ENCODE results near the gene CARMIL1.
"Not testable (repeated sequence)": the region's sequence is repeated elsewhere in the genome, so short reads cannot be mapped to it uniquely, and the experiment has no call there.

The CARMIL1 gene

DNA sequence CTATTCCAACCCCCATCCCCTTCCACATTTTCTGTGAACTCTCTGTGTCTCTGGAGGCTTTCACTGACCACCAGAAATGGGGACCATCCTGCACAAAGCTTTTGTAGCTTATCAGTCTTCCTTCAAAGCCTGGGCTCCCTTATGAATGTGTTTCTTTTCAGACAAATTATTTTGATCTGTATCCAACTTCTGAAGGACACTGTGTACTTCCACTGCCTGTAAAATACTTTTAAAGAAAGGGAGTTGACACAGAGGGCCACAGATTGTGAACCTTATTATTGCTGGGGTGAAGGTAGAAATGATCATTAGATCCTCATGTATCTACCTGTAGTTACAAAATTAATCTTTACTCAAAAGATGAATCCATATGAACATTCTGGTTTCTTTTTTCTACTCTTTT is 135.6 kb downstream of the CARMIL1 start:
- DNase-seq, result no peak

- no peak for DNase-seq
These were observed 136.1 kb downstream of the CARMIL1 start for GRCh38 chr6:25415274-25415673.

GRCh38 chr6:25415701-25416100 is 136.5 kb downstream of the CARMIL1 start:
- DNase-seq, result no peak

- no peak for DNase-seq
These were observed 138.0 kb downstream of the CARMIL1 start for GRCh38 chr6:25417046-25417605.

DNA sequence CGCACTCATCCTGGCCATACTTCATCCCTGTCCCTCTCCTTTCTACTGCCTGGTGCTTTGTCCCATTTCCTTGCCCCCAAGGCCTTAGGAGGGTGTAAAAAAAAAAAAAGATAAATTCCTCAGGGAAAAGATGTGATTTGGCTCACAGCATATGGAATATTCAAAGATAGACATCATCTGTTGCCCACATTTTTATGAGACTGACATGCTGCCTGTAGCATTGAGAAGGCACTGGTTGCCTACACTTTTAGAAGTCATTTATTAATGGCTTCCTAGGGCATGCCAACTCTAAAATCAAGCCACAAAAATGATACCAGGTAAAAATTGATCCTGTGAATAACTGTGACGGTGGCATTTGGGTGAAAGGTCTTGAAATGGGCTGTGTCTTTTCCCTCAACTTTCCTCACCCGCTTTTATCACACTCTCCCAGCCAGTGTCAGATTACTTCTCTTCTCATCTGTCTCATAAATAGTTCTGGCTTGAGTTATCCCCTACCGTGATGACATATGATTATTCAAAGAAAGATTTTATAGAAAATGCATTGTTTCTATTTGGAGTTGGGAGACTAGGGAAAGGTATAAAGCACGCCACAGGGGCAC is 139.4 kb downstream of the CARMIL1 start:
- DNase-seq, result no peak

DNA sequence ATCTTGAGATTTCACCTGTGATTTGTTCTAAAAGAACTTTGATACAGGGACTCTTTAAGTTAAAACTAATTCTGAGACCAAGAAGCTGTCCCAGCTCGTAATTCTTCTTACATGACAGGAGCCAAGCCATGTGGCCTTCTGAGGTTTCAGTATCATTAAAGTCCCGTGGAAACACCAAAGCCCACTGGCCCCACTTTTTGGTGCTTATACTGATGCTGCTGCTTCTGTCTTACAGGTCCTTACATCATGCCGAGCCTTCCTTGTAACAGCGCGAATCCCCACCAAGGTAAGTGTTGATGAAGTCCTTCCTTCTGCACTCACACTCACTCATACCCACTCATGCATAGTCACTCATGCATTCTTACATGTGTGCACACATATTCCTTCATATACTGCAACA is 140.7 kb downstream of the CARMIL1 start:
- no peak for DNase-seq

GRCh38 chr6:25423358-25423757 is 144.2 kb downstream of the CARMIL1 start:
- DNase-seq, result no peak

GRCh38 chr6:25424303-25424702 is 145.1 kb downstream of the CARMIL1 start:
- DNase-seq, result no peak

GRCh38 chr6:25427549-25427948 is 148.4 kb downstream of the CARMIL1 start:
- DNase-seq, result no peak

GRCh38 chr6:25428758-25429317 is 149.7 kb downstream of the CARMIL1 start:
- DNase-seq, result no peak

DNA sequence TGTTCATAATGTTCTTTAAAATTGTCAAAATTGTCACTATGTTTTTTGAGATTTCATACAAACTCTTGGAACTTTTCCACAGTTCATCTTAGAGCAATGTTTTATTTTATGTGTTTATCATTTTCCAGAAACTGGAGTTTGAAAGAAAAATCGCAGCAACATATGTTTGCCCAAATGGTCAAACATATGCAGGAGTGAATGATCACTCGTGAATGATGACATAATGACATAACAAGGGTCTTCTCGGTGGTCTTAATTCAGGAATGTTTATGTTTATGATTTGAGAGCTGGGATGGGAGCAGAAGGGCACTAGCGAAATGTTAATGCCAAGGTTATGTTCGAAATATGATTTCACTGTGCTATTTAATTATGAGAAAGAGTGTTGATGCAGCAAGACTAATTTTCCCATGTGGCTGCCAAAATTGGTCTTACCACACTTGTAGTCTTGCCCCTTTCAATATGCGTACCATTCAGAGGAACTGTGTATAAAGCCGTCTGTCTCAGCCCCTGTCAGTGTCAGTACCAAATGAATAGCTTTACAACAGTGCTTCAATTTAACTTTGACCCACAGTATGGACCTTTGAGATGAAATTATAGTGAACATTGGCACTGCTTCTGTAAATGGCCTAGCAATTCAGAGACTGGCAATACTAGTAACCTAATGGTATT is 152.3 kb downstream of the CARMIL1 start:
- no peak for DNase-seq

GRCh38 chr6:25431975-25432307 is 152.8 kb downstream of the CARMIL1 start:
- no peak for DNase-seq

DNA sequence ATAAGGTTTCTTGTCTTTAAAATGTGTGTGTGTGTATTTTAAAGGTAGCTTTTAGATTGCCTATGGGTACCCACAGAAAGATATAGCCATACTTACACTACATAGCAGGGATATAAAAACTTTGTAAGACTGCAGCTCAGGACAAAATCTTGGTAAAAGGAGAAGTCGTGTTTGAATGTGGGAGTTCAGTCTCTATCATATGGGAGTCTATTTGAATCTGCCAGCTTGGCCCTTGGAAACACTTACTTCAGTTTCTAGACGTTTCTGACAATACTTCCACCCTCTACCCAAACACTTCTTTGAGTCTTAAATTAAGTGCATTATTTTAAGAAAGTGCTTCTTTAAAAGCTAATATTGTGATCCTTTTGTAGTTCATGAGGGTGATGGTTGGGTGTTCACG is 155.7 kb downstream of the CARMIL1 start:
- DNase-seq, result no peak

DNA sequence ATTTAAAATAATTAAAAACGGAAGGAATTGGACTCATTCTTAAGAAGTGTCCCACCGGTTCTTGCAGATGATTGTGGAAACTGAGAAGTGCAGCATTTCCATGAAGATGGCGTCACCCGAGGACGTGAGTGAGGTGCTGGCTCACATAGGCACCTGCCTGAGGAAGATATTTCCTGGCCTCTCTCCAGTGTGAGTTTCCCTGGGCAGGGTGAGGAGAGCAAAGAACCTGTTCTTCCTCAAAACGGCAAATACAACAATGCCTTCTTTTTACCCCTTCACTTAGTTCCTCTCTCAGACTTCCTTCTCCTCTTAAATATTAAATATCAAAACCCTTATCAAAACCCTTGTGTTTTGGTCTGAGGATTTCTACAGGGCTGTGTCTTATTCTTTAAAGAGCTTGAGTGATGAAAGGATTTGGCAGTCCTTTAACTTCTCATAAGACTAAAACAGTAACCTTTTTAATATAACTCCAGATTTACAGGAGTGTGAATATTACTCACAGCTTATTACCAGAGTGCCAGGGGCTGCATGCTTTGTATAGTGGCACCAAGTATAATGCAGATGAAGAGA is 156.3 kb downstream of the CARMIL1 start:
- DNase-seq, result no peak

GRCh38 chr6:25436760-25437159 is 157.6 kb downstream of the CARMIL1 start:
- no peak for DNase-seq

DNA sequence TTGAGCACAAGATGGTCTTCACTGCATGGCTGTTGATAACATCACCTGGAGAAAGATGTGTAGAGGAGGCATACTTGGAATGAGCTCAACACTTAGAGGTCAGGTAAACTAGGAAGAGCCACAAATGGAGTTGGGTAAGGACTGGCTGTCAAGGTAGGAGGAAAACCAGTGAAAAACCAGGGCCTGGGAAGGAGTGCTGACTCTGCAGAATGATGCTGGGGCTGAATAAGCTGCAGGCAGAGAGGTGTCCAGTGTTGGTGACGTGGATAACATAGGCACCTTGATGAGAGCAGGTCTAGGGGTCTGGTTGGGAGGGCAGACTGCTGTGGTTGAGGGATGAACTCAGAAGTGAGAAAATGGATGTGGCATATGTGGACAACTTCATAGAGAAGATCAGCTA is 160.2 kb downstream of the CARMIL1 start:
- no peak for DNase-seq

DNA sequence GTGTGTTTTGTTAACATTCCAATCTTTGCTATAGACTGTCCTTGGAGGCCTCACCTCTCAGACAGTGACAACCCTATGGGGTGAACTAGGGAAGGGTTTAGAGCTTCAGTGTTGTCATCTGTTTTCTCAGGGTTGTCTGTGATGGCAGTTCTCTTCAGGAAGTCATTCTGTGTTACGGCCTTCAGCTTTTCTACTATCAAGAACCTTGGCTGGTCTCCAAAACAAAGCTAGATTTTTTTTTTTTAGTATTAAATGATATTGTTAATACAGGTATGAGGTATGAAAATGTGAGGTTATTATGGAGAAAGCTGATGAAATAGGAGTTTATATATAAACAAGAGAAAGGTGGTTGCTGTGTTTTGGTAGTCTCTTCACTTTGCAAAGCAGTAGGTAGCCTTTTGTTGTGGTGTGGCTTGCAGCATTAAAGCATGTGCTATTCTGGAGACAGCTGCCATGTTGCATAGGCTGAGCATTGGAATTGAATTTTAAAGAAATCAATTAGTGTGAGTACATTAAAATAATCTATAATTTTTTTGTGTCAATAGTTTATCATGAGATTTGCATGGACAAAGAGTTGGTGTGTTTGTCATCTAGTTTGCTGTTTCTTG is 162.6 kb downstream of the CARMIL1 start:
- no peak for DNase-seq

DNA sequence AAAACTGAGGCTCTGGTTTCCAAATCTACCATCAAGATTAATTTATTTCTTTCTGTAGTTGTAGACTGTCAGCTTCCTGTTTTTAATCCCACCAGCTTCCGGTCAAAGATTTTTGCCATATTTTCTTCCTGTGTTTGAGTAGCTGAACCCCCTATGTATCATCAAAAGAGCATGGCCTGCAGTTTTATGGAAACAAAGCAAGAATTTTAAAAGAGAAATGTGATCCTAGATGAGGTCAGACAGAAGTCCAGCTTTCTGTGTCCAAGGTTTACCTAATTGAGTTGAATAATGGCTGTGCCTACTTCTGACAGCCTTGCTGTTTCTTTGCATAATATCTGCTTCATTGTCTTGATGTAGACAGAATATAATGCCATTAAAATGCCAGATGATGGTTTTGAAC is 163.7 kb downstream of the CARMIL1 start:
- DNase-seq, result no peak

GRCh38 chr6:25444521-25444920 is 165.3 kb downstream of the CARMIL1 start:
- DNase-seq, result not testable (repeated sequence)

- DNase-seq, result no peak
These were observed 167.8 kb downstream of the CARMIL1 start for GRCh38 chr6:25446830-25447569.

DNA sequence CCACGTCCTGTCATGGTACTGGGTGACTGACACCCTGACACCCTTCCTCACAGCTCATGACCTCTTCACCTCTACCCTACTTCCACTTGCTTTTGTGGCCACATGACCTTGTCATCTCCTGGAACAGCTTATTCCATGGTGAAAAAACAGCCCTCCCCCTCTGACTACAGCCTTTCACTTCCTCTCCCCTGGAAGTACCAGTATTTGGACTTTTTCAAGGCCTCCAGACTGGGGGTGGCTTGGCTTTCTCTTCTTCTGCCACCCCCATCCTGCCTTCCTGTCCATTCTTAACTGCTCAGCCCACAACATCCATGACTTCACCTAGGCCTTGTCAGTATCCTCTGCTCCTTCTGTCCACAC is 168.4 kb downstream of the CARMIL1 start:
- no peak for DNase-seq

DNA sequence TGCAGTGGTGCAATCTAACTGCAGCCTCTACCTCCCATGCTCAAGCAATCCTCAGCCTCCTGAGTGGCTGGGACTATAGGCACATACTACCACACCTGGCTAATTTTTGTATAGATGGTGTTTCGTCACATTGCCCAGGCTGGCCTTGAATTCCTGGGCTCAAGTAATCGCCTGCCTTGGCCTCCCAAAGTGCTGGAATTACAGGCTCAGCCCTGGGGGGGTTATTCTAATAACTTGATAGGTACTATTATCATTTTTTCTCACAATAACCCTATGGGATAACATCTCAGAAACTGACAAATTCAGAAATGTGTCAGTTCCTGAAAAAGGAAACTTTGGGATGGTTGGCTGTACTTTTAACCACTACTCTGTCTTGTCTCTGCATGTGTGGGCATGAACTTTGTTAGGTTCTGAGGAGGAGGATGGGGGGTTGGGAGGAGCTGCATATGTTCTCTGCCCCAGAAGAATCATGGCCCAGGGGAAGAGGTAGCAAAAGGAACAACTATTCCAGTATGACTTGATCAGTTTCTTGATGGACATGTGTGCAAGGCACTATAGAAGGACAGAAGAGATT is 169.9 kb downstream of the CARMIL1 start:
- no peak for DNase-seq

DNA sequence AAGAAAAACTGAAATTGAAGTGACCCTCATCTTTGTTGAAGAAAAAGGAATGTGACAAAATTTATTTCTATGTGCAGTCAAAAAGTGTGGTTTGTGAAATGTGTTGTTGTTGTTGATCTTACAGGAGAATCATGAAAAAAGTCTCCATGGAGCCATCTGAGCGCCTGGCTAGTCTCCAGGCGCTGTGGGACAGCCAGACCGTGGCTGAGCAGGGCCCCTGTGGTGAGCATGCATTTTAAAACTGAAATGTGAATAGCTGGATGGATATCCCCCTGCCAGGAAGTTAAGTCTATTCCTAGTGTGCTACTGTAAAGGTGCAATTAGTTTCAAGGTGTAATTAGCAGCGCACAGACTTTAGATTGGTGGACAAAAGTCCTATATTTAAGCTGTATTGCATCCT is 170.6 kb downstream of the CARMIL1 start:
- DNase-seq, result no peak
